WTC11 (cell line): ENCODE data around the gene CRCP. TPM values are rescaled to one million over a fixed set of nuclear protein-coding genes. Genes with fewer than 3 reads are reported as not detected.

Source experiments
- ATAC-seq: fragments of 200-7000 bp; cut with Tn5 transposase; 2 replicates; pipeline ENCODE4 v1.10.0; 2021; ENCODE audit warnings: mild to moderate bottlenecking, moderate library complexity
- CTCF ChIA-PET: fragments of 300-600 bp; sonication (Branson Sonifier 250); formaldehyde crosslinking; loops from one replicate; lab custom pipeline; 2021; ENCODE audit warnings: antibody characterized with exemption; lab: Charles Lee
- POLR2A ChIA-PET: fragments of 350-600 bp; sonication (Branson Sonifier 250); formaldehyde crosslinking; loops from one replicate; lab custom pipeline; 2021; ENCODE audit warnings: antibody characterized with exemption; lab: Charles Lee
- DNase-seq: peaks from one replicate; pipeline ENCODE4 v3.0.0; 2021; ENCODE audit warnings: low spot score
- H3K27ac Mint-ChIP-seq: 2 replicates; pipeline ENCODE4 v1.8.0; 2021; ENCODE audit warnings: mixed read lengths
- H3K27me3 Mint-ChIP-seq: 2 replicates; pipeline ENCODE4 v1.8.0; 2021; ENCODE audit warnings: low read depth, mild to moderate bottlenecking, moderate library complexity, mixed read lengths
- H3K36me3 Mint-ChIP-seq: 2 replicates; pipeline ENCODE4 v1.8.0; 2021; ENCODE audit warnings: mixed read lengths
- H3K4me1 Mint-ChIP-seq: 2 replicates; pipeline ENCODE4 v1.8.0; 2022; ENCODE audit warnings: mixed read lengths
- H3K4me3 Mint-ChIP-seq: 2 replicates; pipeline ENCODE4 v1.8.0; 2021; ENCODE audit warnings: mild to moderate bottlenecking, moderate library complexity, mixed read lengths
- H3K9me3 Mint-ChIP-seq: 2 replicates; pipeline ENCODE4 v1.8.0; 2021; ENCODE audit warnings: mixed read lengths
- AR ChIP-seq: fragments of 250-450 bp; sonication (Bioruptor Pico); IDR thresholded peaks from 2 replicates; pipeline ENCODE4 v1.9.0; 2021; ENCODE audit warnings: mild to moderate bottlenecking
- ATF3 ChIP-seq: sonication (generic); formaldehyde crosslinking; conservative IDR thresholded peaks from 2 replicates; pipeline ENCODE4 v1.8.1; 2022; ENCODE audit warnings: mild to moderate bottlenecking, missing genetic modification reagents
- CBFB ChIP-seq: sonication (generic); formaldehyde crosslinking; IDR thresholded peaks from 2 replicates; pipeline ENCODE4 v1.8.1; 2022; ENCODE audit warnings: mild to moderate bottlenecking, low read depth, missing genetic modification reagents
- CREM ChIP-seq: sonication (generic); formaldehyde crosslinking; IDR thresholded peaks from 2 replicates; pipeline ENCODE4 v1.8.1; 2022; ENCODE audit warnings: mild to moderate bottlenecking, missing genetic modification reagents, moderate library complexity
- ESRRA ChIP-seq: sonication (generic); formaldehyde crosslinking; IDR thresholded peaks from 2 replicates; pipeline ENCODE4 v1.8.1; 2022; ENCODE audit warnings: mild to moderate bottlenecking, missing genetic modification reagents, borderline replicate concordance
- FOXJ3 ChIP-seq: sonication (generic); formaldehyde crosslinking; IDR thresholded peaks from 2 replicates; pipeline ENCODE4 v1.9.0; 2021; ENCODE audit warnings: missing genetic modification reagents, mild to moderate bottlenecking, borderline replicate concordance
- FOXP1 ChIP-seq: sonication (generic); formaldehyde crosslinking; IDR thresholded peaks from 2 replicates; pipeline ENCODE4 v1.8.0; 2022; ENCODE audit warnings: missing genetic modification reagents, mild to moderate bottlenecking, moderate library complexity, borderline replicate concordance
- GABPB1 ChIP-seq: sonication (generic); formaldehyde crosslinking; IDR thresholded peaks from 2 replicates; pipeline ENCODE4 v1.8.1; 2023; ENCODE audit warnings: mild to moderate bottlenecking, missing genetic modification reagents
- GRHL2 ChIP-seq: fragments of 250-450 bp; sonication (Bioruptor Pico); IDR thresholded peaks from 2 replicates; pipeline ENCODE4 v1.8.0; 2022; ENCODE audit warnings: mild to moderate bottlenecking, moderate library complexity; ENCODE audit not compliant: insufficient replicate concordance, severe bottlenecking
- GTF2I ChIP-seq: fragments of 250-450 bp; sonication (Bioruptor Pico); conservative IDR thresholded peaks from 2 replicates; pipeline ENCODE4 v1.4.0; 2021; ENCODE audit warnings: mild to moderate bottlenecking
- HMGA2 ChIP-seq: fragments of 250-450 bp; sonication (Bioruptor Pico); IDR thresholded peaks from 2 replicates; pipeline ENCODE4 v1.4.0; 2021; ENCODE audit warnings: mild to moderate bottlenecking, moderate library complexity
- JUN ChIP-seq: sonication (generic); formaldehyde crosslinking; IDR thresholded peaks from 2 replicates; pipeline ENCODE4 v1.8.0; 2023; ENCODE audit warnings: mild to moderate bottlenecking, missing genetic modification reagents
- MLX ChIP-seq: sonication (generic); formaldehyde crosslinking; IDR thresholded peaks from 2 replicates; pipeline ENCODE4 v1.8.1; 2023; ENCODE audit warnings: mild to moderate bottlenecking, missing genetic modification reagents, moderate library complexity
- NFYB ChIP-seq: sonication (generic); formaldehyde crosslinking; conservative IDR thresholded peaks from 2 replicates; pipeline ENCODE4 v1.8.0; 2022; ENCODE audit warnings: low read depth, missing genetic modification reagents
- NR1H2 ChIP-seq: sonication (generic); formaldehyde crosslinking; IDR thresholded peaks from 2 replicates; pipeline ENCODE4 v1.9.0; 2021; ENCODE audit warnings: mild to moderate bottlenecking, moderate library complexity, missing genetic modification reagents
- NR3C1 ChIP-seq: sonication (generic); formaldehyde crosslinking; conservative IDR thresholded peaks from 2 replicates; pipeline ENCODE4 v1.8.1; 2023; ENCODE audit warnings: low read depth, mild to moderate bottlenecking, missing genetic modification reagents
- PREB ChIP-seq: sonication (generic); formaldehyde crosslinking; IDR thresholded peaks from 2 replicates; pipeline ENCODE4 v1.8.1; 2022; ENCODE audit warnings: mild to moderate bottlenecking, missing genetic modification reagents, moderate library complexity, borderline replicate concordance
- SMAD4 ChIP-seq: sonication (generic); formaldehyde crosslinking; IDR thresholded peaks from 2 replicates; pipeline ENCODE4 v1.8.0; 2022; ENCODE audit warnings: mild to moderate bottlenecking, missing genetic modification reagents
- STAT6 ChIP-seq: sonication (generic); formaldehyde crosslinking; conservative IDR thresholded peaks from 2 replicates; pipeline ENCODE4 v1.8.1; 2023; ENCODE audit warnings: mild to moderate bottlenecking, low read depth, missing genetic modification reagents, moderate library complexity
- ZMAT4 ChIP-seq: fragments of 250-450 bp; sonication (Bioruptor Pico); IDR thresholded peaks from 2 replicates; pipeline ENCODE4 v1.9.0; 2021; ENCODE audit warnings: mild to moderate bottlenecking
- ZNF425 ChIP-seq: fragments of 250-450 bp; sonication (Bioruptor Pico); conservative IDR thresholded peaks from 2 replicates; pipeline ENCODE4 v1.9.0; 2021; ENCODE audit warnings: mild to moderate bottlenecking
- ZSCAN18 ChIP-seq: fragments of 250-450 bp; sonication (Bioruptor Pico); IDR thresholded peaks from 2 replicates; pipeline ENCODE4 v2.1.2; 2022; ENCODE audit warnings: mild to moderate bottlenecking, moderate library complexity
- total RNA-seq: library from RNA; stranded (reverse); gene quantifications from 3 replicates; pipeline ENCODE4 v1.2.3, GENCODE V29; 2021

Gene CRCP
- total RNA-seq, 1 experiment from 2014 or later: 23.3 TPM

- TF ChIP-seq MLX (CRISPR knock-in tag) (no peak), STAT6 (CRISPR knock-in tag) (no peak), CBFB (CRISPR knock-in tag) (no peak), GTF2I (CRISPR knock-in tag) (no peak), NR1H2 (CRISPR knock-in tag) (no peak), SMAD4 (CRISPR knock-in tag) (no peak), GABPB1 (no peak), ZMAT4 (no peak), FOXP1 (no peak), ESRRA (no peak), FOXJ3 (CRISPR knock-in tag) (no peak), GRHL2 (CRISPR knock-in tag) (no peak), ZSCAN18 (CRISPR knock-in tag) (no peak), PREB (CRISPR knock-in tag) (no peak)
Observed at GRCh38 chr7:66082886-66083415, 31.7 kb upstream of the CRCP start (continued).

- Mint-ChIP-seq H3K4me1 (no peaks in the 10 kb centered on the region), H3K27me3 (no peaks in the 10 kb centered on the region), H3K4me3 (no peak overlapping the region), H3K27ac (no peak overlapping the region), H3K36me3 (peaks cover 4% of the 10 kb centered on the region), H3K9me3 (no peaks in the 10 kb centered on the region)
- DNase-seq: peak; percentile 18
- ChIA-PET POLR2A (no interaction called here), CTCF (interaction anchor here (1.0 to 1.1 kb wide), 2 partner anchors 8 to 53 kb away, joined by 5 to 6 read pairs; partner anchors contain the start of gene ASL)
- TF ChIP-seq CREM (CRISPR knock-in tag): no peak
- TF ChIP-seq JUN (CRISPR knock-in tag): no peak
- no peak for TF ChIP-seq ZNF425 (CRISPR knock-in tag)
- TF ChIP-seq HMGA2 (CRISPR knock-in tag): no peak
- TF ChIP-seq NR3C1 (CRISPR knock-in tag): no peak
- no peak for TF ChIP-seq ATF3
- TF ChIP-seq FOXJ3 (CRISPR knock-in tag): no peak
- TF ChIP-seq AR: no peak
- no peak for TF ChIP-seq NFYB (CRISPR knock-in tag)
- no peak; the same call in 1 of the 2 replicates for ATAC-seq
Observed at GRCh38 chr7:66083677-66084076, 31.0 kb upstream of the CRCP start.
